Measurements from ENCODE around the gene ADAMTS13. TPM values are rescaled to one million over a fixed set of nuclear protein-coding genes. Genes with fewer than 3 reads are reported as not detected.

Gene ADAMTS13
- total RNA-seq, 4 donors from 2014 or later = 1.8 to 4.9 (median 3.8) TPM; not detected in 1

- no peaks in the 10 kb centered on the region for H3K4me1 ChIP-seq
- H3K36me3 ChIP-seq = no peaks in the 10 kb centered on the region
- no peaks in the 10 kb centered on the region for H3K9me3 ChIP-seq
- H3K27me3 ChIP-seq = no peaks in the 10 kb centered on the region
- no peak overlapping the region for H3K27ac ChIP-seq
- TF ChIP-seq, protein P1, sequence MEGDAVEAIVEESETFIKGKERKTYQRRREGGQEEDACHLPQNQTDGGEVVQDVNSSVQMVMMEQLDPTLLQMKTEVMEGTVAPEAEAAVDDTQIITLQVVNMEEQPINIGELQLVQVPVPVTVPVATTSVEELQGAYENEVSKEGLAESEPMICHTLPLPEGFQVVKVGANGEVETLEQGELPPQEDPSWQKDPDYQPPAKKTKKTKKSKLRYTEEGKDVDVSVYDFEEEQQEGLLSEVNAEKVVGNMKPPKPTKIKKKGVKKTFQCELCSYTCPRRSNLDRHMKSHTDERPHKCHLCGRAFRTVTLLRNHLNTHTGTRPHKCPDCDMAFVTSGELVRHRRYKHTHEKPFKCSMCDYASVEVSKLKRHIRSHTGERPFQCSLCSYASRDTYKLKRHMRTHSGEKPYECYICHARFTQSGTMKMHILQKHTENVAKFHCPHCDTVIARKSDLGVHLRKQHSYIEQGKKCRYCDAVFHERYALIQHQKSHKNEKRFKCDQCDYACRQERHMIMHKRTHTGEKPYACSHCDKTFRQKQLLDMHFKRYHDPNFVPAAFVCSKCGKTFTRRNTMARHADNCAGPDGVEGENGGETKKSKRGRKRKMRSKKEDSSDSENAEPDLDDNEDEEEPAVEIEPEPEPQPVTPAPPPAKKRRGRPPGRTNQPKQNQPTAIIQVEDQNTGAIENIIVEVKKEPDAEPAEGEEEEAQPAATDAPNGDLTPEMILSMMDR (IDR thresholded peaks at IDR 0.05) = no peak
- no peak for TF ChIP-seq POLR2A (IDR thresholded peaks at IDR 0.05)
- intact Hi-C loops (cut with DNase I; ENCODE audit: low total_unique reads) = no loop called here
- no peak for DNase-seq
- no peak overlapping the region for H3K4me3 ChIP-seq
These were observed 31.5 kb downstream of the ADAMTS13 start for GRCh38 chr9:133453651-133454050.

DNA sequence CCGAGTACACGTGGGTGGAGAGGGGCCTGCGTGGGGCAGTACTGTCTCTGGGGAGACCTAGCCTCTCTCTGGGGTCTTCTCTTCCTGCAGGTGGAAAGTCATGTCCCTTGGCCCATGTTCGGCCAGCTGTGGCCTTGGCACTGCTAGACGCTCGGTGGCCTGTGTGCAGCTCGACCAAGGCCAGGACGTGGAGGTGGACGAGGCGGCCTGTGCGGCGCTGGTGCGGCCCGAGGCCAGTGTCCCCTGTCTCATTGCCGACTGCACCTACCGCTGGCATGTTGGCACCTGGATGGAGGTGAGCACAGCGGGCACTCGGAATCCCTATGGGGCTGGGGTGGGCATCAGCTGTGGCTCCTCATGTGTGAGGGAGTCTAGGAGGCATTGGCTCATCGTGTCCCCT is 32.2 kb downstream of the ADAMTS13 start:
- H3K4me3 ChIP-seq = no peak overlapping the region
- no peaks in the 10 kb centered on the region for H3K36me3 ChIP-seq
- no peaks in the 10 kb centered on the region for H3K9me3 ChIP-seq
- TF ChIP-seq, protein P1 (IDR thresholded peaks at IDR 0.05) = no peak
- no peak for TF ChIP-seq POLR2A (IDR thresholded peaks at IDR 0.05)
- no peaks in the 10 kb centered on the region for H3K4me1 ChIP-seq
- H3K27ac ChIP-seq = no peak overlapping the region
- intact Hi-C loops (cut with DNase I; ENCODE audit: low total_unique reads) = no loop called here
- DNase-seq = no peak
- no peaks in the 10 kb centered on the region for H3K27me3 ChIP-seq

DNA sequence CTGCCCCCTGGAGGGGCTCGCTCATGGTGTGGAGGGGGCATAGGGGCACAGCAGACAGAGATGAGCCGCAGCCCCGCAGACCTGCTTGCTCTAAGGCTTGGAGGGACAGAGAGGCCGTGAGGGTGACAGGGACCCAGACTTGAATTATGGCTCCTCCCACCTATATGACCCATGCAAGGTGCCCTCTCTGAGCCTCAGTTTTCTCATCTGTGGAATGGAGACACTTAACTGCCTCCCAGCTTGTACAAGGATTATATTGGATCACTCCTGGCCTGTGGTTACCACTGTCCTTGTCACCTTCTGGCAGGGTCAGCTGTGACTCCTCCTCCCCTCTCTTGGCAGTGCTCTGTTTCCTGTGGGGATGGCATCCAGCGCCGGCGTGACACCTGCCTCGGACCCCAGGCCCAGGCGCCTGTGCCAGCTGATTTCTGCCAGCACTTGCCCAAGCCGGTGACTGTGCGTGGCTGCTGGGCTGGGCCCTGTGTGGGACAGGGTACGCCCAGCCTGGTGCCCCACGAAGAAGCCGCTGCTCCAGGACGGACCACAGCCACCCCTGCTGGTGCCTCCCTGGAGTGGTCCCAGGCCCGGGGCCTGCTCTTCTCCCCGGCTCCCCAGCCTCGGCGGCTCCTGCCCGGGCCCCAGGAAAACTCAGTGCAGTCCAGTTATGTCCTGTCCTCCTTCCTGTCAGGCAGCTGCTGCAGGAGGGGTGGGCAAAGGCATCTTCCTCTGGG is 32.9 kb downstream of the ADAMTS13 start:
- TF ChIP-seq, protein P1 (IDR thresholded peaks at IDR 0.05) = no peak
- no peak for TF ChIP-seq POLR2A (IDR thresholded peaks at IDR 0.05)
- DNase-seq = no peak
- intact Hi-C loops (cut with DNase I; ENCODE audit: low total_unique reads) = no loop called here

GRCh38 chr9:133455936-133456335 is 33.8 kb downstream of the ADAMTS13 start:
- Histone ChIP-seq H3K4me1 (no peaks in the 10 kb centered on the region), H3K4me3 (no peak overlapping the region), H3K36me3 (no peaks in the 10 kb centered on the region), H3K27ac (no peak overlapping the region), H3K27me3 (no peaks in the 10 kb centered on the region), H3K9me3 (no peaks in the 10 kb centered on the region)
- no peak for DNase-seq
- TF ChIP-seq POLR2A (IDR thresholded peaks at IDR 0.05) = no peak
- TF ChIP-seq, protein P1 (IDR thresholded peaks at IDR 0.05) = no peak
- intact Hi-C loops (cut with DNase I; ENCODE audit: low total_unique reads) = no loop called here

More for the DNA sequence above, 32.9 kb downstream of the ADAMTS13 start:
- no peaks in the 10 kb centered on the region for H3K27me3 ChIP-seq
- H3K27ac ChIP-seq = no peak overlapping the region
- no peaks in the 10 kb centered on the region for H3K36me3 ChIP-seq
- no peak overlapping the region for H3K4me3 ChIP-seq
- no peaks in the 10 kb centered on the region for H3K4me1 ChIP-seq
- H3K9me3 ChIP-seq = no peaks in the 10 kb centered on the region

DNA sequence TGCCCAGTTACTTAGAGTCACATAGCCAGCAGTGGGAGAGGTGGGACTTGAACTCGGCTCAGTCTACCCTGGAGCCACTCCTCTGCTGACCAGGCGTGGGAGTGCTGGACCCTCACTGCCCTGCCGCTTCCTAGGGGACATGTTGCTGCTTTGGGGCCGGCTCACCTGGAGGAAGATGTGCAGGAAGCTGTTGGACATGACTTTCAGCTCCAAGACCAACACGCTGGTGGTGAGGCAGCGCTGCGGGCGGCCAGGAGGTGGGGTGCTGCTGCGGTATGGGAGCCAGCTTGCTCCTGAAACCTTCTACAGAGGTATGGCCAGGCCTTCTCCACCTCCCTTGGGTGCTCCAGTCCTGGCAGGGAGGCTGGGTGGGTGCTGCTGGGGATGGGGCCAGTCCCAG is 34.2 kb downstream of the ADAMTS13 start:
- H3K36me3 ChIP-seq = no peaks in the 10 kb centered on the region
- H3K4me1 ChIP-seq = no peaks in the 10 kb centered on the region
- H3K27ac ChIP-seq = no peak overlapping the region
- no peak for DNase-seq
- intact Hi-C loops (cut with DNase I; ENCODE audit: low total_unique reads) = no loop called here
- H3K4me3 ChIP-seq = no peak overlapping the region
- no peak for TF ChIP-seq POLR2A (IDR thresholded peaks at IDR 0.05)
- TF ChIP-seq, protein P1 (IDR thresholded peaks at IDR 0.05) = no peak
- H3K27me3 ChIP-seq = no peaks in the 10 kb centered on the region
- H3K9me3 ChIP-seq = no peaks in the 10 kb centered on the region
